Activated T-cell treated with anti-CD3 and anti-CD28 coated beads, Interleukin-2, amount 50 U/mL, for 4 hours (primary cell): ENCODE measurements around the gene TINCR. TPM values are rescaled to one million over a fixed set of nuclear protein-coding genes. Genes with fewer than 3 reads are reported as not detected.
"Not testable (repeated sequence)": the region's sequence is repeated elsewhere in the genome, so short reads cannot be mapped to it uniquely, and the experiment has no call there.

ENCODE experiments used
- ATAC-seq, 2 donors: fragments of 200-7000 bp; cut with Tn5 transposase; one replicate each; pipeline ENCODE4 v1.10.0; 2021
- DNase-seq: peaks from one replicate; pipeline ENCODE4 v3.0.0-alpha.2; 2020
- H3K27me3 Mint-ChIP-seq: one replicate; pipeline ENCODE4 v1.8.0; 2021; ENCODE audit warnings: low read depth, mixed read lengths
- H3K36me3 Mint-ChIP-seq: one replicate; pipeline ENCODE4 v1.8.0; 2022; ENCODE audit warnings: mixed read lengths; ENCODE audit not compliant: insufficient read depth
- H3K4me1 Mint-ChIP-seq: one replicate; pipeline ENCODE4 v1.8.0; 2021; ENCODE audit warnings: low read depth, mixed read lengths
- H3K4me3 Mint-ChIP-seq: one replicate; pipeline ENCODE4 v1.8.0; 2021; ENCODE audit warnings: mild to moderate bottlenecking, moderate library complexity, mixed read lengths
- H3K9me3 Mint-ChIP-seq: one replicate; pipeline ENCODE4 v1.8.0; 2021; ENCODE audit warnings: mixed read lengths
- total RNA-seq, 3 donors: library from RNA; stranded (reverse); gene quantifications; one replicate each; pipeline ENCODE4 v1.2.1, GENCODE V29; 2021

The TINCR gene
- total RNA-seq, 3 donors from 2014 or later, result 0.63 to 1.4 (median 0.81) TPM

GRCh38 chr19:5559804-5560133, 8.0 kb downstream of the TINCR start:
- Mint-ChIP-seq H3K36me3 (no peaks in the 10 kb centered on the region), H3K27me3 (peaks cover 18% of the 10 kb centered on the region), H3K4me3 (no peak overlapping the region), H3K4me1 (no peaks in the 10 kb centered on the region), H3K9me3 (peaks cover 10% of the 10 kb centered on the region)
- DNase-seq (no peak), ATAC-seq (no peak)

DNA sequence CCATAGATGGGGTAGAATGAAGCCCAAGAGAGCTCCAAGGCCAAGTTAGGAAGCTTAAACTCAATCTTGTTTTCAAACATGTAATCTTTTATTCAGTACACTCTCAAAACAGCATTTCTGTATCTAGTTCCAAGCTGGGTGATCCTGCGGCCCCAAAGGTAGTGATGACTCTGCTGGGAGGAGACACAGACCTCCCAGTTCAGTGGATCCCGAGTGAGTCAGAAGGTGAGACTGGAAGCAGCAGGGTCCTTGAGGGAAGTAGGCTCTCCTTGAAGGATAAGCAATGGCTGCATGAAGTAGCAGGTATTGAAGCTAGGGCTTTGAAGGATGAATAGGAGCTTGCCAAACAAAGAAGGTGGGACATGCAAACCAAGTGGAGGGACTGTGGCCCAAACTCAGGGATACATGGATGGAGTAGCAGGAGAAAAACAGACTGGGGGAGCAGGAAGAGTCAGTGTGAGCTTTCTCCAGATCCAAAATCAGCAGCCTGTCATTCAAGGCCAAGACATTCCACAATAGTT, 9.6 kb downstream of the TINCR start:
- peaks cover 10% of the 10 kb centered on the region for H3K9me3 Mint-ChIP-seq
- no peaks in the 10 kb centered on the region for H3K4me1 Mint-ChIP-seq
- peaks cover 15% of the 10 kb centered on the region for H3K27me3 Mint-ChIP-seq
- no peaks in the 10 kb centered on the region for H3K36me3 Mint-ChIP-seq
- DNase-seq, result no peak
- ATAC-seq, result no peak
- no peak overlapping the region for H3K4me3 Mint-ChIP-seq

DNA sequence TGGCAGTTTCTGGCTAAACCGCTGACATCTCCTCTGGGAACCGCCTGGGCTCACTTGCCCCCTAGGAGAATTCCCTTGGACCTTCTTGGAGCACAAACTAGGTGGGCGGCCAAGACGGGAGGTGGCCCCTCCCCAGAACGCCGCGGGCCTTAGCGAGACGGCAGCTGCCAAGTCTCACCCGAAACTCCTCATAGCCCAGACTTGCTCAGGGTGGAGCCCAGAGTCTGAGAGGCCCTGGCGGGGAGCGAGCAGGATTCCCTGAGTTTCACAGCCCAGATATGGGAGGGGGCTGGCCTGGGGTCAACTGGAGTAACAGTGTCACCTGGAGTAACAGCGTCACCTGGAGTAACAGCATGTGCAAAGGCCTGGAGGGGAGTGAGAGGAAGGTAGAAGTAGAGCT, 10.1 kb downstream of the TINCR start:
- H3K27me3 Mint-ChIP-seq, result peaks cover 11% of the 10 kb centered on the region
- no peak for ATAC-seq
- no peaks in the 10 kb centered on the region for H3K4me1 Mint-ChIP-seq
- H3K9me3 Mint-ChIP-seq, result peaks cover 10% of the 10 kb centered on the region
- H3K36me3 Mint-ChIP-seq, result no peaks in the 10 kb centered on the region
- no peak overlapping the region for H3K4me3 Mint-ChIP-seq
- DNase-seq, result no peak

- Mint-ChIP-seq H3K27me3 (peaks cover 18% of the 10 kb centered on the region), H3K4me3 (no peak overlapping the region), H3K36me3 (no peaks in the 10 kb centered on the region), H3K4me1 (no peaks in the 10 kb centered on the region), H3K9me3 (no peaks in the 10 kb centered on the region)
- ATAC-seq, result no peak
- DNase-seq, result no peak
Observed at GRCh38 chr19:5554828-5555227, 12.9 kb downstream of the TINCR start.

DNA sequence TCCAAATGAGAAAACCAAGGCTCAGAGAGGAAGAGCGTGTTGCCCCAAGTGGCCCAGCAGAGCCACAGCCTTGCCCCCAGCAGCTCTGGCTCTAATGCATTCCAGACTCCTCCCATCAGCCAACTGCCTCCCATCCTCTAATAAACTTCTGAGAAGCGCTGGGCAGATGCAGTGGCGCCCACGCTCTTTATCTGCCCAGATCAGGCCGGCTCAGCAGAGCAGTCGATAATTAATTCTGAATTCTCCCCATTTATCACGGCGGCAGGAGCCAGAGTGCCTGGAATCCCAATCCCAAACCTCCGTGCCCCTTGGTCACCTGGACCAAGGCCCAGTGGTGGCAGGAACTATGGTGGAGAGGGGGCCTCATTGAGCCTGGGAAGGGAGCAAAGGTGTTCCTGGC, 13.9 kb downstream of the TINCR start:
- DNase-seq (no peak), ATAC-seq (no peak)
- no peaks in the 10 kb centered on the region for H3K36me3 Mint-ChIP-seq
- no peaks in the 10 kb centered on the region for H3K9me3 Mint-ChIP-seq
- H3K4me1 Mint-ChIP-seq, result no peaks in the 10 kb centered on the region
- no peak overlapping the region for H3K4me3 Mint-ChIP-seq
- peaks cover 18% of the 10 kb centered on the region for H3K27me3 Mint-ChIP-seq

- ATAC-seq (no peak), DNase-seq (no peak)
- Mint-ChIP-seq H3K9me3 (no peaks in the 10 kb centered on the region), H3K4me3 (no peak overlapping the region), H3K4me1 (no peaks in the 10 kb centered on the region), H3K27me3 (peaks cover 13% of the 10 kb centered on the region), H3K36me3 (no peaks in the 10 kb centered on the region)
Observed at GRCh38 chr19:5547881-5548280, 19.9 kb downstream of the TINCR start.

DNA sequence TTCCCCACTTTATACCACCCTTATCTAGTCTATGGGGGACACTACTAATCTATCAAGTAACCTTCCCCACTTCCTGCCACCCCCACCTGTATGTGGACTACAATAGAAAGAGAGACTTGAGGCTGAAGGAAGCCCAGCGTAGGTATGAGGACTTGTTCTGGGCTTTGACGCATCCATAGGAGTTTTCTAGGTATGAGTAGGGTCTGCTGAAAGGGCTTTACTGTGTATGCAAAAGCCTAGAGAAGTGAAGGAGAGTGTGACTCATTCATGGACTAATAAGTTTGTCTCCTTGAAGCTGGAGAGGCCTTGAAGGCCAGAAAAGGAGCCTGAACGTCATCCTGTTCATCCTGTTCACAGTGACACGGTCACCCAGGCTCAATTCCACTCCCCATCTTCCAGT, 21.8 kb downstream of the TINCR start:
- ATAC-seq (no peak), DNase-seq (no peak)
- Mint-ChIP-seq H3K4me1 (no peaks in the 10 kb centered on the region), H3K9me3 (no peaks in the 10 kb centered on the region), H3K27me3 (peaks cover 10% of the 10 kb centered on the region), H3K4me3 (no peak overlapping the region), H3K36me3 (no peaks in the 10 kb centered on the region)

DNA sequence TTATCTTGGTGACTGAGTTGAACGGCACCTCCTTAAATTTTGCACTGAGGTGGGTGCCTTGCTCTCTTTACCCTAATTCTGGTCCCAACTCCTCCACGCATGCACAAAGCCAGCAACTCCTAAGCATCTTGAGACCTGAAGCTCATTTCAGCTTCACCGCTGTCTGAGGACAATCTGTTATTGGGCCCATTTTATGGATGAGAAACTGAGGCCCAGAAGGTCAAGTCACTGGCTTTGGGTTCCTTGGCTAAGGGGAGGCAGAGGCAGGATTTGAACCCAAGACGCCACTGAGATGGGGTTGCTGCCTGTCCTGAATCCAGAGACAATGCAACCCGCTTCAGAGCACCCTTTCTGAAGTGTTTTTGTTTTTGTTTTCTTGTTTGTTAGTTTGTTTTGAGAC, 22.7 kb downstream of the TINCR start:
- Mint-ChIP-seq H3K4me3 (no peak overlapping the region), H3K4me1 (no peaks in the 10 kb centered on the region), H3K9me3 (no peaks in the 10 kb centered on the region), H3K36me3 (no peaks in the 10 kb centered on the region), H3K27me3 (peaks cover 10% of the 10 kb centered on the region)
- DNase-seq (no peak), ATAC-seq (no peak)

DNA sequence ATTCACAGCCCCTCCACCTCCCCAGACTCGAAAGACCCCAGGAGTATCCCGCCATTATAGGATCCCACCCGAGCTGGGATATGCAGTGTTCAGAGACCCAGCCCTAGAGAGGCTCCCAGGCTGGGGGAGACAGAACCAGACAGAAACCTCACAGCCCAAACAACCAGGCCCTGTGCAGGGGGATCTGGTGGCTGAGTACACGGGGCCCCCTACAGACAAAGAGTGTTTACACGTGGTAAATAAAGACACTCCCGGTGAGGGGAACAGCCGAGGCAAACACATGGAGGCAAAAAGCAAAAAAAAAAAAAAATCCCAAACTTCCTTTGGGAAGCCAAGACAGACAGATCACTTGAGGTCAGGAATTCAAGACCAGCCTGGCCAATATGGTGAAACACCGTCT, 25.1 kb downstream of the TINCR start:
- ATAC-seq (no peak), DNase-seq (no peak)
- Mint-ChIP-seq H3K27me3 (peaks cover 20% of the 10 kb centered on the region), H3K4me1 (no peaks in the 10 kb centered on the region), H3K36me3 (no peaks in the 10 kb centered on the region), H3K9me3 (no peaks in the 10 kb centered on the region), H3K4me3 (no peak overlapping the region)

DNA sequence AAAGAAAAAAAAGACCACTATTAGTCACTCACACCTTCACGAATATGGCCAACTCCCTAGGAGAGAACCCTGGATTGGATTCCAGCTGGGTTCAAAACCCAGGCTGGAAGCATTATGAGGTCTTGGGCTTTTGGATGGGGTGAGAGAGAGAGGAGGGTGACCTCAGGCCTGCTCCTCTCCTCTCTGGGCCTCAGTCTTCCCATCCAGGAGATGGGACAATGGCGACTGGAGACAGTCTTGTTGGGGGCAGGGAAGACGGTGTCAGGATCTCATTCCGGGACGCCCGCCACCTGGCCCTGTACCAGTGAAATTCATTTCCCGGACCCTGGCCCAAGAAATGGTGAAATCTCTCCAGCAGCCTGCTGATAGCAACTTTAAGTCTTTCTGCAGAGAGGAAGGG, 26.3 kb downstream of the TINCR start:
- peaks cover 24% of the 10 kb centered on the region for H3K27me3 Mint-ChIP-seq
- H3K9me3 Mint-ChIP-seq, result no peaks in the 10 kb centered on the region
- ATAC-seq (no peak), DNase-seq (no peak)
- no peaks in the 10 kb centered on the region for H3K4me1 Mint-ChIP-seq
- H3K4me3 Mint-ChIP-seq, result no peak overlapping the region
- H3K36me3 Mint-ChIP-seq, result no peaks in the 10 kb centered on the region

GRCh38 chr19:5540208-5540607, 27.5 kb downstream of the TINCR start:
- Mint-ChIP-seq H3K36me3 (peaks cover under 1% of the 10 kb centered on the region), H3K9me3 (peaks cover 2% of the 10 kb centered on the region), H3K4me3 (no peak overlapping the region), H3K27me3 (peaks cover 33% of the 10 kb centered on the region), H3K4me1 (no peaks in the 10 kb centered on the region)
- ATAC-seq (no peak), DNase-seq (no peak)

GRCh38 chr19:5537870-5538269, 29.9 kb downstream of the TINCR start:
- H3K9me3 Mint-ChIP-seq, result peaks cover 14% of the 10 kb centered on the region
- H3K36me3 Mint-ChIP-seq, result peaks cover 4% of the 10 kb centered on the region
- DNase-seq (no peak), ATAC-seq (no peak)
- peaks cover 40% of the 10 kb centered on the region for H3K27me3 Mint-ChIP-seq
- H3K4me3 Mint-ChIP-seq, result no peak overlapping the region
- no peaks in the 10 kb centered on the region for H3K4me1 Mint-ChIP-seq

- peaks cover 14% of the 10 kb centered on the region for H3K9me3 Mint-ChIP-seq
- H3K36me3 Mint-ChIP-seq, ATAC-seq, DNase-seq, H3K4me3 Mint-ChIP-seq, H3K4me1 Mint-ChIP-seq: not testable (repeated sequence)
- H3K27me3 Mint-ChIP-seq, result peaks cover 40% of the 10 kb centered on the region
Observed at GRCh38 chr19:5536982-5537579, 30.7 kb downstream of the TINCR start.

DNA sequence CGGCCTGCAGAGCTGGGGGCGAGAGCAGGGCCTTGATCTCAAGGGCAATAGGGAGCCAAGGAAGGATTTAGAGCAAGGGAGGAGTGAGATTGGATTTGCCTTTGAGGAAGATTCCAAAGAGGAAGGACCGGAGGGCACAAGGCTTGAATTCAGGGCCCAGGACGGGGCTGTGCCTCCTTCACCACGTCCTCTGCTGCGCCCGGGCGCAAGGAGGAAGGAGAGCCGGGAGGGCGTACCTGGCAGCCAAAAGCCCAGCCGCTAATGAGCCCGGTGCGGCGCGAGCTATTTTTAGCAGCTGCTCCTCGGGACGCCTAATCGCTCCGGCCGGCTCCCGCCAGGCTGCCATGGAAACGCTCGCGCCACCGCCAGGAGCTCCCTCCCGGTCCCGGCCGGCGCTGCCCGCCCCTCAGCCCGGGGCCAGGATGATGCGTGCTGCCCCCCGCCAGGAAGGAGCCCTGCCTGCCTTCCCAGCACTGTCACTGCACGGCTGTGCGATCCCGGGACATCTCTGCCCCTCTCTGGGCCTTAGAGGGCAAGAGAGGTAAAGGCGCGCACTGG, 31.3 kb downstream of the TINCR start:
- Mint-ChIP-seq H3K4me3 (no peak overlapping the region), H3K36me3 (peaks cover 4% of the 10 kb centered on the region), H3K27me3 (peaks cover 40% of the 10 kb centered on the region), H3K9me3 (peaks cover 14% of the 10 kb centered on the region), H3K4me1 (no peaks in the 10 kb centered on the region)
- no peak for DNase-seq
- no peak for ATAC-seq

GRCh38 chr19:5534787-5535586, 32.8 kb downstream of the TINCR start:
- DNase-seq (no peak), ATAC-seq (no peak)
- Mint-ChIP-seq H3K9me3 (peaks cover 14% of the 10 kb centered on the region), H3K4me1 (no peaks in the 10 kb centered on the region), H3K4me3 (no peak overlapping the region), H3K27me3 (peaks cover 35% of the 10 kb centered on the region), H3K36me3 (peaks cover 4% of the 10 kb centered on the region)
